Cardiac fibroblast (primary cell): ENCODE data around the gene LUM.
"Not testable (repeated sequence)": the region's sequence is repeated elsewhere in the genome, so short reads cannot be mapped to it uniquely, and the experiment has no call there.

Experiments
- DNase-seq, 2 donors: peaks; one replicate each; pipeline versions ENCODE4 v3.0.0 to v3.0.0-alpha.2; 2010; ENCODE audit warnings: low read depth in 2 of 2
- H3K4me3 ChIP-seq, 2 donors: replicated peaks in 1 of 2; 1 replicate in 1 of 2; 2 replicates in 1 of 2; pipeline ENCODE4 v1.5.1; 2011; ENCODE audit warnings: low read depth in 2 of 2, low read length in 2 of 2, mild to moderate bottlenecking in 2 of 2, moderate library complexity in 1 of 2
- CTCF ChIP-seq: IDR thresholded peaks from one replicate; pipeline ENCODE4 v1.5.1; 2011; ENCODE audit warnings: low read depth, mild to moderate bottlenecking, low read length, inconsistent platforms

Gene LUM

GRCh38 chr12:91098461-91098860 is 12.8 kb downstream of the LUM start:
- no peak for TF ChIP-seq CTCF
- no peak for DNase-seq
- no peak overlapping the region for H3K4me3 ChIP-seq

GRCh38 chr12:91094957-91095356 is 16.3 kb downstream of the LUM start:
- TF ChIP-seq CTCF: no peak
- peak in 1 of 2 donors; percentile 24 for DNase-seq
- no peak overlapping the region for H3K4me3 ChIP-seq

- no peak for TF ChIP-seq CTCF
- no peak overlapping the region for H3K4me3 ChIP-seq
- peak; percentile 24 to 37 for DNase-seq
Observed at GRCh38 chr12:91094032-91094662, 17.1 kb downstream of the LUM start.

GRCh38 chr12:91093341-91093740 is 18.0 kb downstream of the LUM start:
- no peak for DNase-seq
- no peak for TF ChIP-seq CTCF

GRCh38 chr12:91091916-91092715 is 19.2 kb downstream of the LUM start:
- DNase-seq: no peak
- TF ChIP-seq CTCF: no peak

More at GRCh38 chr12:91093341-91093740, 18.0 kb downstream of the LUM start:
- no peak overlapping the region for H3K4me3 ChIP-seq

GRCh38 chr12:91089953-91090352 is 21.3 kb downstream of the LUM start:
- H3K4me3 ChIP-seq, DNase-seq: not testable (repeated sequence)

More at GRCh38 chr12:91091916-91092715, 19.2 kb downstream of the LUM start:
- no peak overlapping the region for H3K4me3 ChIP-seq

GRCh38 chr12:91080041-91080440 is 31.3 kb downstream of the LUM start:
- no peak overlapping the region for H3K4me3 ChIP-seq
- DNase-seq: no peak
- no peak for TF ChIP-seq CTCF
